Right renal pelvis (tissue), 4 donors: ENCODE data around the gene KRT39. TPM values are rescaled to one million over a fixed set of nuclear protein-coding genes. Genes with fewer than 3 reads are reported as not detected.
"Not testable (repeated sequence)": the region's sequence is repeated elsewhere in the genome, so short reads cannot be mapped to it uniquely, and the experiment has no call there.

ENCODE experiments used
- DNase-seq, 4 donors: peaks; one replicate each; pipeline ENCODE4 v3.0.0-alpha.2; 2013; ENCODE audit warnings: low read depth in 4 of 4, low spot score in 3 of 4, missing footprints in 1 of 4
- polyA plus RNA-seq, 4 donors: library from polyadenylated mRNA; unstranded; fragments of 120-200 nt; gene quantifications; one replicate each; pipeline ENCODE4 v1.2.1, GENCODE V29; 2013; ENCODE audit not compliant: insufficient read length in 4 of 4

KRT39 gene
- polyA plus RNA-seq, 4 donors: not detected

DNA sequence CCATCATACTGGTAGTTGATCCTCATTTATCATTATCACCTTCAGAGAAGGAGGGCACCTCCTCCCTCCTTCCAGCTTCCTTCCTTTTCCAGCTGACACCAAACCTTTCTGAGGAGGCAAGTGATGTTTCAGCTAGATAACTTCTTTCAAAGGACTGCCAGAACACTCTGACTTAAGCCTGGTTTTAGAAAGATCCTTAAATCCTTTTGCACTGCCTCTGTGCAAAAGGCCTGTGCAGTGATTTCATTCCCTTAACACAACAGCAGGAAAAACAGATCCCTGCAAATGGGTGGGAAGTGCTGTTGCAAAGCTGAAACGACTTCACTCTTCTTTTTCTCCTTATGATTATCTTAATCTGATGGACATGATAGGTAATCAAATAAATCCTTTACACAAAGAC, 22.2 kb downstream of the KRT39 start:
- DNase-seq: no peak

DNA sequence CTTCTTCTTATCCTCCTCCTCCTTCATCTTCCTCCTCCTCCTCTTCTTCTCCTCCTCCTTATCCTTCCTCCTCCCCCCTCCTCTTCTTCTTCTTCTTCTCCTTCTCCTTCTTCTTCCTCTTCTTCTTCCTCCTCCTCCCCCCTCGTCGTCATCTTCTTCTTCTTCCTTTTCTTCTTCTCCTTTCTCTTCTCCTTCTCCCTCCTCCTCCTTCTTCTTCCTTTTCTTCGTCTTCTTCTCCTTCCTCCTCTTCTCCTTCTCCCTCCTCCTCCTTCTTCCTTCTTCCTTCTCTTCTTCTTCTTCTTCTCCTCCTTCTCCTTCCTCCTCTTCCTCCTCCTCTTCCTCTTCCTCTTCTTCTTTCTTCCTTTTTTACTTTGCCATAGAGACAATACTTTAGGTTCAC, 24.2 kb downstream of the KRT39 start:
- no peak for DNase-seq

DNA sequence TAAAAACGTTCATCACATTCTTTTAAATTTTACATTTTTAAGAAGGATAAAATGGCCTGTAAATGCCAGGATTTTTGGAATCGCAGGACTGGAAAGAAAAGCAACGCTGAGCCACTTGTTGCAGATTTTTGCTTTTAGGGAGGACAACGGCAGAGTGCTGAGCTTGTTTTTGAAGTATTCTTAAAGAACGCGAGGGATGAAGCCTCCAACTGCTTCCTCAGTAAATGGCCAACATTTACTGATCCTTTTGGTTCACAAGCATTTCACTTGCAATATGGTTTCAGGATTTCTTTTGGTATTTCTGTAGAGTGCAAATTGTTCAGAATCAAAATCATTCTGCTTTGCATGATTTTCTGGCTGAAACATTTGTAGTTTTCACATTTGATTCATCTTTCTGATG, 26.5 kb downstream of the KRT39 start:
- DNase-seq: no peak

DNA sequence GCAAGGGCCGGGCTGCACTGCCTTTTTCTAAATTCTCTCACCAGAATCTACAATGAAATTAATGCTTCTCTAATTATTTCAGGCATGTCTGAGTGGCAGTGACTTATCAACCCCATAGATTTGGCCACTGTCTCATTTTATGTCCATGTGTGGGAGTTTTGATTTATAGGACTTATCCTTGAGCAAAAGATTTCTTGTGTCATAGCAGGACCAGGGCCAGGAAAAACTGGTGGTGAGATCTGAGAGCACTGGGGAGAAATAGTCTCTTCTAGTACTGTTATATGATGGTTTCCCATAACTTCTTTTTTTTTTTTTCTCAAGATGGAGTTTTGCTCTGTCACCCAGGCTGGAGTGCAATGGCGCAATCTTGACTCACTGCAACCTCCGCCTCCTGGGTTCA, 27.8 kb downstream of the KRT39 start:
- no peak for DNase-seq

DNA sequence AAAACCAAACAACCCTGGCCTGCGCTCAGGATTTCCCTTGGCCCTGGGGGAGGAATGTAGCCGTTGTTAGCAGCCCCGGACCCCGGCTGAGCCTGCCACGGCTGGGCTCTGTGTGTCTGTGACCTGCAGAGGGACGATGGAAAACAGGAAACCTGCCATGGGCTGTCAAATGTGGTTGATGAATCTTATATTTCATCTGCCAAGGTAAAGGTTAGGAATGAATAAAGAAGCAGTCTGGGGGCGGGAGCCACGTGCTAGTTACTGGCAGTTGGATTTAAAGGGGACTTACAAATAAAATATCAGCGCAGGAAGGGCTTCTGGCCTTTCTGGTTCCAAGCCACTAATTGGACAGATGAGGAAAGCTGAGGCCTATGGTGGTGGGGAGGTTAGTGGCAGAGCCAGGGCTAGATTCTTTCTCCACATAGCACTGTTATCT, 29.3 kb downstream of the KRT39 start, which contains the start of gene KRT23:
KRT23 (minus strand) TSS at position 263 of the 436 bp plus-strand sequence. CDS start 1,043 bp downstream, outside the sequence.
- no peak for DNase-seq

DNA sequence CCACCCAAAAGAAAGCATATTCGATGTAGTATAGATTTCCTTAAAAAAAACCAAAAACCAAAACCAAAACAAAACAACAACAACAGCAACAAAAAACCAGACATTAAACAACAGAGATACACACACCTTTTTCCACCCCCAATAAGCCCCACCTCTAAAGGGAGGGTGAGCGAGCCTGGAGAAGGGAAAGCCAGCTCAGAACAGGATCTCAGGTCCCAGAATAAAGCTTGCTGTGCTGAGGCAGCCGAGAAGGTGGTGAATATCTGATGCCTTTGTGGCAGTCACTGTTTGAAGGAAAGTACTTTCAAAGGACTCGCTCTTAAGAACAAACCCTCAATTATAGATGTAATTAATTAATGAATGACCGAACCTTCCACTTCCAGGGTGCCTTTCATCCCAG, 29.8 kb downstream of the KRT39 start:
- no peak for DNase-seq

DNA sequence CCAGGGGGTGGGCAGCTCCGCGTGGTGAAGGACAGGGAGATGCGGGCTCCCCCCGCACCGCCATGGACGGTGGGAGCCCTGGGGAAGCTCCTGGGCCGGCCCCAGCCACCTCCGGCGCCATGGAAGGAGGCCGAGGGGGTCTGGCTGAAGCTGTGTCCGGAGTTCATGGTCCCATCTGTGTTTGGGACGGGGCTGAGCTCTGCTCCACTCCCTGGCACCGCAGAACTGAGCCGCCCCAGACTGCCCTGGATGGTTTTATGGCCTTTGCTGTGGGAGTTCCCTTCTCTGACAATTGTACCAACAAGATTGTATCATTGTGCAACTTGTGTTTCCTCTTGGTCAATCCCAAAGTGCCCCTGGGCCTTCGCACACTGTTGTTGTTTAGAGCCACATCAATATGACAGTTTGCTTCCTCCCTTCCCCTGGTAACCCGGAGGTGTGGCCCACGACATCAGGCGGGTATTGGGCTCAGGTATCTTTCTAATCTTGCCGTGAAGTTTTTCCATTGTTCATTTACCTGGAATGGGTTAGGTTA, 30.2 kb downstream of the KRT39 start:
- DNase-seq: no peak

DNA sequence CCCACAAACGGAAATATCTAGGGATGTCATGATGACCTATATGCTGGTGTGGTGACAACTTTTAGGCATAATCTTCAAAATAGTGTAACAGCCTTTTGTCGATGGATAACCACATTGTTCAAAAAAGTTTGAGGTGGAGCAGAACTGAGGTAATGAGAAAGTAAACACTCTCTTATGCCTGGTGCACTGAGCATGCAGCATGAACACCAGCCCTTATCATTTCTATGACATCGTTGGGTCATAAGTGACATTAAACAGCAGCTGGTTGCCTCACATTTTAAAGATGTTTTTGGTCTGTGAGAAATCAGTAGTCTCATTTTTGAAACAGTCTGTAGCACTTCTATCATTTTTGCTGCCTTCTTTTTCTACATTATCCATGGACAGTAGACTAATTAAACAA, 31.1 kb downstream of the KRT39 start:
- no peak for DNase-seq

DNA sequence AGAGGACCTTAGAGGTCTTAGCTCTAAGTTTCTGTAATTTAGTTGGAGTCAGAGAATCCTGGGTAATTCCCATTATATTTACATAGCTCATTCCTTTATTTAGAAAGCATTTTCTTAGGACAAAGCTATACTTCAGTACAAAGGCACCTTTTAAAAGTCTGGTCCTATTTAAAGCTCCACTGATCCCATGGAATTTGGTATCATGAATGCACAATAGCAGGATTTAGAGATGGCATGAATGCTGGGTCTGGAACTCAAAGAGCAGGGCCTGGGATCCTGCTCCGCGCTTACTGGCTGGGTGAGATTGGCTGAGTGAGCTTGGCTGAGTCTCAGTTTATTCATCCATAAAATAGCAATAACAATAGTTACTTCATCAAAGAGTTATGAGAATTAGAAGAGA, 34.1 kb downstream of the KRT39 start:
- DNase-seq: no peak

DNA sequence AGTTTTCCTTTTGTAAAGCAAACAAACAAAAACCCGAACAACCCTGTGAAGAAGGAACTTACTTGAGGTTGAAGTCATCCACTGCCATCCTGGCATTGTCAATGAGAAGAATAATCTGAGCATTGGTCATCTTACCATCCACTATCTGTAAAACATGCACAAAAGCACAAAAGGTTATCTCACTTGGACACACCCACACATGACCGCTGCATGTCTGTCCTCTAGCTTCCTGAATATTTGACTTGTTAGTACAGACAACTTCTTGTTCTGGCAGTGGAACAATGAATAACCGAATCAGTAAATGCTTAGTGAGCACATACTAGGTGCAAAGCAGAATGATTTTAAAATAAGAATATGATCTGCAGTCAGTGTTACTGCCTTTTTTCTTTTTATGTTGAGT, 35.4 kb downstream of the KRT39 start:
- DNase-seq: no peak

DNA sequence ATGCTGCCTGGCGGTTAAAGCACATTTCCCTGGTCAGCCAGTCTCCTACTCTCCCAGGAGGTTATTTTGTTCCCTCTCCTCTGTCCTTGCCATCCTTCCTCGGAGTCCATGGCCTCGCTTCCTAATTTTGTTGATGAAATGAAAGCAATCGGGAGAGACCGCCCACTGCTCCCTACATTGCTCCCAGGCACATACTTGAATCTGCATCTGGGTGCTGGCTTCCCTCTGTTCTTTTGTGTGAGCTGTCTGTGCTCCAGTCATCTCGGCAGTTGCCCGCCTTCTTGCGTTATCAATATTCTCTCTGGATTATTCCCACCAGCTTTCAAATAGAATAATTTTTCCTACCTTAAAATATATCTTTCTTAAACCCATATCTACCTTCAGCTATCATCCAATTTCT, 40.4 kb downstream of the KRT39 start:
- no peak for DNase-seq

DNA sequence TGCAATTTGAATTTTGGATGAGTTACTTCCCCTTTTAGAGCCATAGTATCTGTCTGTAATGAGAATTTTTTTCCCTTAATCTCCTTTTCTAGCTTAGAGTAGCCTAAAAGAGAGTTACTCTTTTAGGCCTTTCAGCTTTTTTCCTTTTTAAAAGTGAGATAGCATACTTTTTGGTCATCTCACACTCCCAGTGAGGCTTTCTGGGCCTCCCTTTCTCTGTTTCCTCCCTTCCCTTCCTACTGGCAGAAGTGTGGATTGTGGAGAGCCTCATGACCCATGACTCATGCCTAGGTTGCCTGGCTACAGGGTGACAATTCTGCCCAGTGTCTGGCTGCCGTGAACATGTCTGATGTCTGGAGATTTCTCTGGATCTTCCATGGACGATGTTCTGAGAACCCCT, 44.5 kb downstream of the KRT39 start:
- DNase-seq: no peak

DNA sequence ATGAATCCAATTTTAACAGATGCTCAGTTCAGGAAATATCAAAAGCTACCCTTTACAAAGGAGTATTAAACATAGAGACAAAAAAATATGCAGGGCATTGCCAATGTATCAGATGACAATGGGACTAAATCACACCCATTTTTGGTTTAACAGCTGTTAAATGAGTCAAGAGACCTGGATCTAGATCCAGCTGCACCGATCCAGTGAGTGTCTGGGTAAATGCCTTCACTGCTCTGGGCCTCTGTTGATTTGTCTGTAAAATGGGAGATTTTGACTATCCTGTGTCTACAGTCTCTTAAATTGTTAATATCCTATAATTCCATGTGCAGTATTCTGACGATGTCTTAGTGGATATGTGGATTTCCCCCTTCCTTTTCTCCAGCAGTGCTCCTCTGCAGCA, 45.7 kb downstream of the KRT39 start:
- no peak for DNase-seq

DNA sequence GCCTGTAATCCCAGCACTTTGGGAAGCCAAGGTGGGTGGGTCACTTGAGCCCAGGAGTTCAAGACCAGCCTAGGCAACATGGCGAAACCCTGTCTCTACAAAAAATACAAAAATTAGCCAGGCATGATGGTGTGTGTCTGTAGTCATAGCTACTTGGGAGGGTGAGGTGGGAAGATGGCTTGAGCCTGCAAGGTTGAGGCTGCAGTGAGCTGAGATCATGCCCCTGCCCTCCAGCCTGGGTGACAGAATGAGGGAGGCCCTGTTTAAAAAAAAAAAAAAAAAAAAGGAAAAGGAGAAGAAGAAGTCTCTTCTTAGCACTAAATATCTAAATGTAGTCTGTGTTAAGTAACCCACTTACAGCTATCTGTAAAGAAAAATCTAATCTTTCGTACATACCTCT, 49.6 kb downstream of the KRT39 start:
- DNase-seq: not testable (repeated sequence)

DNA sequence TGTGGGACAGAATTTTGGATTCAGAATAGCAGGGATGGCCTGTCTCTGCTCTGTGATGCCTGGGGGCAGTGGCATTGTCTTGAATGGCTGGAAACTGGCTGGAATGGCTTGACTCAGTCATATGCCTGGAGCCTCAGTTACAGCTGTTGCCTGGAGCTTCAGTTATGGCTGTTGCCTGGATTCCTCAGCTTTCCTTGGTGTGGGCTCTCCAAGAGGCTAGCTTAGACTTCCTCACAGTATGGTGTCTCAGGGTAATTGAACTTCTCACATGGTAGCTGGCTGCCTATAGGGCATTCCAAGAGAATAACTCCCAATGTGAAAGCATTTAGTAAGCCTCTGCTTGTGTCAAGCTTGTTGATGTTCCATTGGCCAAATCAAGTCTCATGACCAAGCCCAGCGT, 50.4 kb downstream of the KRT39 start:
- DNase-seq: no peak

DNA sequence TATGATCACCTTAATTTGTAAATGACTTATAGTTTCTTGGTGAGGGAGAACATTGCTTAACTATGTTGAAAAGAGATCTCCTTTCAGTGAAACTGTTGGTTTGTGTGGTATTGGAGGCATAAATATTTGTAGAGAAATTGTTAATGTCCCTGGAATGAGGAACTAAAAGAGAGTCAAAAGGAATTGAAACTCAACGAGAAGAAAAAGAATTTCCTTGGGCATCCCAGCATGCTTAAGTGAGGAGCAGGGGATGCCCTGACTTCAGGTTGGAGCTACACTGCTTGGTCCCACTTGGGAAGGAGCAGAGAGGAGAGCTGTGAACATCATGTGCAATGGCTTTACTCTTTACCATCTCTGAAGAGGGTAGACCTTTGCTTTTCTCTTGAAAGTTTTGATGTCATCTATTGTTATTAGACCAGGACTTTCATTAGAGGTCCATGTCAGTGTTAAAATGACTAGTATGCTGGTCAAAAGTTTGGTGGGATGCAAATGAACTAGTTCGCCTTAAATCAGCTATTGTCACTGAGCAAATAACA, 51.0 kb downstream of the KRT39 start:
- no peak for DNase-seq

DNA sequence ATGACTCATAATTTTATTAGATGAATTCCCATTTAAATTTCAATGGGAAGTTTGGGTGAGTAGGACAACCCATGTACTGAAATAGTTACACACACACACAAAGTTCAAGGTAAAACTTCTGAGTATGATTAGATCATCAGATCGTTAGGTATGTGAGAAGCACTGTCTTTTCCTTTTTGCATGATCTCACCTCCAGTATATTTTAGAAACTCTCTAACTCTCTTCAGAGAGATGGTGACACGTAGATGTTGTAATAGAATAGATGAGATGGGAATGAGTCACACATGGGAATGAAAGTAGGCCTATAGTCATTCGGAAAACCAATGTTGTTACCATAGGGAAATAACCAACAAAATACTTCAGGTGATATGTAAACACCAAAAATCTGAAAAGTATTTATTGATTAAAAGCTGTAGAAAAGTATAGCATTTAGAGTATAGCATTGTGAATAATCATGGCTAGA, 51.5 kb downstream of the KRT39 start:
- no peak for DNase-seq

DNA sequence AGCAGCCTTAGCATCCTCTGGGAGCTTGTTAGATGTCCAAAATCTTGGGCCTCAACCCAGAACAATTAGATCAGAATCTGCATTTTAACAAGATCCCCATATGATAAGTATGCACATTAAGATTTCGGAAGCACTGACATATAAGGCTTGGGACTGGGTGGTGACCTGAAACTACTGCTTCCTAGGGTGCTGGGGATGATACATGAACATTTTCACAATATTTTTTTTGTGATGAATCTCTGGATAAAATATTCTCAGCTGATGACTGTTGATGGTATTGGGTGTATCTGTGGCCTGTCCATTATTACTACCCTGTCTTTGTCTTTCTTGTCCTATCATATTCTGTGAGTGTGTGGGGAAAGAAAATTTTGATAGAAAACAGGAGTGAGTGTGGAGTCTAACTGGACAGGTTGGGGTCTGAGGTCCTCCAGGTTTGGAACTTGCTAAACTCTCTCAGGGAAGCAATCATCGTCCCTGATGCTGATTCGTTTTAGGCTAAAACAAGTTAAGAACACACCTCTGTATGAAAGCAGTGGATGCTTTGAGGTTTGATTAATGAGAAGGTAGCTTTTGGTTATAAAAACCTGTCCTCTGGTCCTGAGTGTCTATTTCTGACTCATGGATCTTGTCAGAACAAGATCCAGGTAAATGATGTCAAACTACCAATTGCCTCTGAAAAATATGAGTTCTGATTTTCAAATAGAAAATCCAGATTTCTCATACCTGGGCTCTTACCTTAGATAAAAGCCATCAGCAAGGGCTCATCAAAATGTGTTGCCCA, 52.5 kb downstream of the KRT39 start:
- no peak for DNase-seq

DNA sequence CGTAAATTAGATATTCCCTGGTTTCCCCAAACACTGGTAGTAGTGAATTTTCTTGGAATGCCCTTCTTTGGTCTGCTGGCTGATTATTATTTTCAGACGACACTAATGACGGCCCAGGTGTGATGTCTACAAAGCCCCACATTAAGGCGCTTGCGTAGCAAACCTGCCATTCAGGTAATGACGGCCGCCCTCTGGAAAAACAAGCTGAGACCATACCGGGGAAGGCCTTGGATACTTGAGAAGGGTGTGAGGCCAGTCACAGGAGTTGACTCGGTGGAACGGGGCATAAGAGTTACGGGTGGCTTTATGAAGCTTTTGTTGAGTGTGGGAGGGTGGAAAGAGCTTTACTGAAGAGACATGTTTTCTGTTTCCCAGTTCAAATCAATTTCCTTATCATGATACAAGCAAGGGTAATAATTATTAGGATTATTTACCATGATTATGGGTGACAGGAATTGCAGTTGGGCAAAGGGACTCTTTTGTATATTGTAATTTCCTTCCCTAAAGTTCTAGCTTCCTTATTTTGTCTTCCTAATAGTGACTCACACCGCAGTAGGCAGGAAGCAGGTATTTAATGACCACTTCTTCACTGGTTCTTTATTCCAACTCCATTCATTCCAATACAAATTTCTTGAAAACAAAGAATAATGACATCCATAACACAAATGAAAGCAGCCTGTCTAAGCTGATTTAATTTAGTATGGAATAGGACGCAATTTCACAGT, 54.1 kb downstream of the KRT39 start:
- no peak for DNase-seq

DNA sequence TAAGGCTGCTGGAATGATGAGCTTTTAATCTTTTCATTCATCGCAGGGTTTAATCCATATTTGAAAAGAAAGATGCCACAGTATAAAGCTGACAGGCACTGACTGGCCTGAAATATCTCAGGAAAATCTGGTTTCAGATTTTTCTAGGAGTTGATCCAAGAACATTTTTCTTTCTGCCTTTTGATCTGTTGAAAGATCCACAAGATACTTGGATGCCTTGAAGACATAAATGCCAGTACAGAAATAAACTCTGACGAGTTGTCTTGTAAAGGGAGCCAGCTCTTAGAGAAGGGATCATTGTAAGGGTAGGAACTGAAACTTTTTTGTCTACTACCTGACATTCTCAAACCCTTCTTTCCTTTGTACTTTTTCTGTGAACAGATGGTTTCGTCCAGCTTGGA, 56.3 kb downstream of the KRT39 start:
- no peak for DNase-seq

DNA sequence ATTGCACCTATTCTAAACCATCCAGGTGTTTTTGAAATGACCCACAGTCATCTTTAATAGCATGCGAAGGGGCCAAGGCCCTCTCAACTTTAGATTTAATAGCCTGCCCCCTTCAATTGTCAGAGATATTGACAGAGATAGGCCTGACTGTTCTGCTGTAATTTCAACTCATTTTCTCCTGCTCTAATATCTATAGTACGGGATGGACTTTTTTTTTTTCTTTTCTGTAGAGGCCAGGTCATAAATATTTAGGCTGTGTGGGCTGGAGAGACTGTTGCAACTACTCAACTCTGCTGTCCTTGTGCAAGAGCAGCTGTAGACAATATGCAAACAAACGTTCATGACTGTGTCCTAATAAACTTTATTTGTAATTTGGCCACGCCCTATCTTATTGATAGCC, 57.0 kb downstream of the KRT39 start:
- DNase-seq: no peak
